Inflammatory macrophage (primary cell): ENCODE results near the gene ZNF624.

Experiments
- DNase-seq, 2 donors: peaks; one replicate each; pipeline ENCODE4 v3.0.0-alpha.2; 2020 to 2022

The ZNF624 gene

GRCh38 chr17:16593356-16594102 lies 60.1 kb downstream of the ZNF624 start:
- DNase-seq, result peak in 1 of 2 donors; percentile 40

DNA sequence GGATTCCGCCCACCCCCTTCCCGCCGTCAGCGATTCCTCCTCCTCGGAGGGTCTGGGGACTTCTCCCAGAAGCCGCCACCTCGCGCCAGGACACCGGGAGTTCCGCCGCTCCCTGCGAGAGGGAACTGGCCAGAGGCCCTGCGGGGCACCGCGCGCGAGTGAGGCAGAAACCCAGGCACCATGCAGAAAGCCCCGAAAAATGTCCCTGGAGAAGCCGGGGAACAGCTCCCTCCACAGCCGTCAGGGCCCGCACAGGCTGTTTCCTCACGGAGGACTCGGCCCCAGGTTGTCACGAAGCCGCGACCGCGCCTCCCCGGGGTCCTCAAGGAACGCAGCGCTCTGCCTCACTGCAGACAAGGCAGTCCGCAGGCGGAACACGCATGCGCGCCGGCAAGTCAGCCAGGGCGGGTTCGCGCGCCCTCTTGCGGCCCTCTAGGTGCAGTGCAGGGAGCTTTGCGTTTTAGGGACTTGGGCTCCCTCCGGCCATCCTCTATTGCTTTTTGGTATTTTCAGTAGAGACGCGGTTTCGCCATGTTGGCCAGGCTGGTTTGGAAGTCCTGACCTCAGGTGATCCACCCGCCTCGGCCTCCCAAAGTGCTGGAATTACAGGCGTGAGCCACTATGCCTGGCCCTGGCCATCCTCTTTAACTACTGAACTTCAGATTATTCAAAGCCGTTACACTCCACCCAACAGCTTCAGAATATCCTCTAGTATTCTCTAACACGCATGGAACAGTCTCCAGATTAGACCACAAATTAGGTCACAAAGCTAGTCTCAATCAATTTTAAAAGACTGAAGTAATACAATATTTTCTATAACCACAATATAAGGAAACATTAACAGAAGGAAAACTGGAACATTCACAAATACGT lies 64.3 kb downstream of the ZNF624 start:
- peak; percentile 89 to 92 for DNase-seq

GRCh38 chr17:16585796-16586195 lies 67.9 kb downstream of the ZNF624 start:
- DNase-seq, result no peak

GRCh38 chr17:16584273-16584995 lies 69.2 kb downstream of the ZNF624 start:
- peak; percentile 87 to 92 for DNase-seq

- no peak for DNase-seq
These were observed 69.9 kb downstream of the ZNF624 start for GRCh38 chr17:16583781-16584180.

GRCh38 chr17:16573466-16573865 lies 80.2 kb downstream of the ZNF624 start:
- no peak for DNase-seq
